ENCODE data around the gene CPNE2.
"Not testable (repeated sequence)": the region's sequence is repeated elsewhere in the genome, so short reads cannot be mapped to it uniquely, and the experiment has no call there.

Gene CPNE2

DNA sequence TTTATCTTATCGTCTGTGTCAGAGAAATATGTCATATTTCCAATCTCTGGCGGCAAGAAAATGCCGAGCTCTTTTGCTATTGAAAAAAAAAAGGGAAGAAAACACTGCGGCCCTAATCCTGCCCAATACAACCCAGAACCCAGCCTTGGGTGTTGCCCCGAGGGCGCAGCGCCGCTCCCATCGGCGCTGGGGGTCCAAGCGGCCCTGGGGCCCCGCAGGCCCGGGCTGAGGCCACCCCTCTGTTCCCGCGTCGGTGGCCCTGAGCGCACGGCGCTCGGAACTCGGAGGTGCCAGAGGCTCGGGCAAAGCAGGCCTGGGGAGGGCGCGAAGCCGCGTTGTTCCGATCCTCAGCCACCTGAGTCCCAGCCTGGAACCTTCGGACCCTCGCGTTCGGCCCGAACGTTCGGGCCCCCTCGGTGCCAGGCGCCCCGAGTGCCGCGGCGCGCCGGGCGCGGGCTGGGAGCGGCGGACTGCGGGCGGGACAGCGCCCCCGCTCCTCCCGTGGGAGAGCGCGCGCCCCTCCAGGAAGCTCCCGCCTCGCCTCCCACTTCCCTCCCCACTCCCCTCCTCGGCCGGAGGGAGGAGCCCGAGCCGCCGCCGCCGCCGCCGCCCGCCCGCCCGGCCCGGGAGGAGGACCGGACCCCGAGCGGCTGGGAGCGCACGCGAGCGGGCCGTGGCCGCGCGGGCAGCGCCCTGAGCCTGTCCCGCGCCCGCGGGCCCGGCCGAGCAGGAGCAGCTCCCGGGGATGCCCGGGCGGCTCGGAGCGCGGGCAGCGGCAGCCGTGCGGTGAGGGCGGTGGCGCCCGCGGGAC is at the start of gene CPNE2:
Gene CPNE2 (plus strand): TSS at position 609 of the 811 bp plus-strand sequence. CDS start 18,160 bp downstream, outside the sequence.
- peak; percentile 34 for DNase-seq

GRCh38 chr16:57043248-57043647 is 49.1 kb upstream of the CPNE2 start:
- DNase-seq, result no peak

GRCh38 chr16:57044931-57045693 is 47.3 kb upstream of the CPNE2 start:
- DNase-seq, result no peak

- DNase-seq, result no peak
Observed at GRCh38 chr16:57045694-57046381, 46.5 kb upstream of the CPNE2 start.

GRCh38 chr16:57048095-57048494 is 44.3 kb upstream of the CPNE2 start:
- DNase-seq, result no peak

GRCh38 chr16:57049678-57050077 is 42.7 kb upstream of the CPNE2 start:
- DNase-seq, result no peak

DNA sequence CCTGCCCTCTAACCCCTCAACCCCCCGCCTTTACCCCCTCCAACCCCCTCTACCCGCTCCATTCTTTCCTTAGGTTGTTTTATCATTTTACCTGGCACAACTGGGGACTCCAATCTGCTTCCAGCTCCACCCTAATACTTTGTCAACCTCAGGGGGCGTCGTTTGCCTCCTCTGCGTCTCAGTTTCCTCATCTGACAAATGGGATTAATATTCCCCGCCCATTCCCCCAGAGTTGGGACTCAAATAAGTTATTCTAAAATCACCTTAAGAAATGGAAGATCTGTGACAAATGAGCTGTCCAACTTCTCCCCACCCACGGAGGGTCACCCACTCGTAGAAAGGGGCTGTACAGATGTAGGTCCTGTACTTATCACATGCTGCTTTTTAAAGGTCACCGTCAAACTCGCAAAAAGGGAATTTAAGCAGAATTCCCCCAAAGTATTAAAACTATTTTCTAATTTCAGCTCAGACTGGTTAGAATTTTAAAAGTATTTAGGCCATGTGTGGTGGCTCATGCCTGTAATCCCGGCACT is 40.6 kb upstream of the CPNE2 start:
- DNase-seq, result no peak

GRCh38 chr16:57053206-57053605 is 39.2 kb upstream of the CPNE2 start:
- no peak for DNase-seq

DNA sequence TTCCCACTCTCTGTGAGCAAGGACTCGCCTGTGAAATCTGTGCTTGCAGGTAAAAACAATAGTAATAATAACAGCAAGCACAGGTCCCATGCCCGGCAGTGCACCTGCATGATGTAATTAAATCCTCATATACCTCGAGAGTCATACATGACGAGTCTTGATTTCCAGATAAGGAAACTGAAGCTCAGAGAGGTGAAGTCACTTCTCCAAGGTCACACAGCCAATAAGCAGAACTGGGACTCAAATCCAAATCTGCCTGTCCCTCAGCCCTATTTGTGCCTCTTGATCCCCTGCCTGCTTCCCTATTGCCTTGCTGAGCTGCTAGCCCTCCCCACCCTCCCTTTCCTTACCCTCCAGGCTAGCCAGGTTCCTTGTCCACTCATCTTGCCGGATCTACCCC is 38.0 kb upstream of the CPNE2 start:
- no peak for DNase-seq

- no peak for DNase-seq
Observed at GRCh38 chr16:57054771-57055170, 37.6 kb upstream of the CPNE2 start.

DNA sequence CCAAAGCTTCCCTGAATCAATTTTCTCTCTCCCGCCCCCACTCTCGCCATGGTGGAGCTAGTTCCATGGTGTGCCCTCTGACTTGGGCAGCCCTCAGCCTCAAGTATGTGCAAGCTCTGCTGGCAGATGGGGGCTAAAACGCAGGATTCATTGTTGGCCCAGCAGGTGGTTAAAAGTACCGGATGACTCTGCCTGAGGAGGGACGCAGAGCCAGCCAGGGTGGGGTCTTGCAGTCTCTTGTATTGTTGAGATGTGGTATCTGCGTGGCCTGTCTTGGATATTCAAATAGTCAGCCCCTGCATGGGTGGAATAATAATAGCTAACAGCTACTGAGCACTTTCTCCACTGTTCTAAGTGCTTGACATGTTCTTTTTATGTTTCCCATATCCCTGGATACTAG is 36.7 kb upstream of the CPNE2 start:
- DNase-seq, result no peak

GRCh38 chr16:57058291-57058861 is 34.0 kb upstream of the CPNE2 start:
- no peak for DNase-seq

DNA sequence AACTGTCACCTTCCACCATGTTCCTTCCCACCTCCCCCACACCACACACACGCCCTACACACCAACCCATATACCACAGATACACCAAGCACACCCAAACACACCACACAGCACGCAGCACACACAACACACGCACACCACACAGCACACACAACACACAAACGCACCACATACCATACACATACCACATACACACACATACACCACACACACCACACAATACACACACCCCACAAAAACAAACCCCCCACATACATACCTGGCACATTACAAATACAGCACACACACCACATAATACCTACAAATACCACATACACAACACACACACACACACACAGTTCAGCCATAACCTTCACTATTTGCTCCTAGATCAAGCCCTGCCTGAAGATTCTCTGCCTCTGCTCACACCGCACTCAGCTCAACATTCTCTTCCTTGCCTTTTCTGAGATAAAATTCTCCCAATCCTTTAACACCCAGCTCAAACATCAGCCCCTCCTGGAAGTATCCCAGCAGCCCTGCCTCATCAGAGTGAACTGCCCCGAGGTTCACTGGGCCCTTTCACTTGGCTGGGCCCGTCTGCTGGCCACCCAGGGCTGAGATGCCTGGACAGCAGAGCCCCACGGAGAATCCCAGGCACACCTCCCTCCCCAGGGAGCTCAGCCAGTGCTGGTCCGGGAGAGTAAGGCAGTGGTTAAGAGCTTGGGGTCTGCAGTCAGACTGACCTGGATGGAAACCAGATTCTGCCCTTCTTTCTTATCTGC is 31.9 kb upstream of the CPNE2 start:
- no peak for DNase-seq

DNA sequence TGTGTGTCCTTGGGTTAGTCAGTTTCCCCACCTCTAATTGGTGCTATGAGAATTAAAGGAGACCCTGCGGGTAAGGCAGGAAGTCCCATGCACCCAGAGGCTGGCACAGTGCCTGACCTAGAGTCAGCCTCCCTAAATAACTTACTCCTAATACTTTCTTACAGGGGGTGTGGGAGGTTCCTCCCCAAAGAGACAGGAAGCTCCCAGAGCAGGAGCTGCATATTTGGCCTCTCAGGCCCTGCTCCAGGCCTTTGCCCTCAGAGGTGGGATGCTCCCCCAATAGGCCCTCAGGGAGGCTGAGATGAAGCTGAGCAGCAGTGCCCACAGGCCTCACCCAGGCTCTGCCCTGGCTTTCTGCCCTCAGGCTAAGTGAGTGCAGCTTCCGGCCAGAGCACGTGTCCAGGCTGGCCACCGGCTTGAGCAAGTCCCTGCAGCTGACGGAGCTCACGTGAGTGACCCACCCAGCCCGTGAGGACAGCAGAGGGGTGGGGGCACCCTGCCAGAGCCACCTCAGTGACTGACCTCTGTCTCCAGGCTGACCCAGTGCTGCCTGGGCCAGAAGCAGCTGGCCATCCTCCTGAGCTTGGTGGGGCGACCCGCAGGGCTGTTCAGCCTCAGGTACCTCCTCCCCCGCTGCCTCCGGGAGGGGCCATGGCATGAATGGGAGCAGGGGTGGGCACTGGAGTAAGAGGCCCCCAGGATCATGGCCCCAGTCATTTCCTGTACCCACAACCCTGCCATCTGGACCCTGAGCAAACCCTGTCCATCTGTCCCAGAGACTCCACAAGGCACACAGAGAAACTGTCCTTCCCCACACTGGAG is 31.1 kb upstream of the CPNE2 start:
- DNase-seq, result no peak

- DNase-seq, result no peak
Observed at GRCh38 chr16:57062329-57062728, 30.1 kb upstream of the CPNE2 start.

DNA sequence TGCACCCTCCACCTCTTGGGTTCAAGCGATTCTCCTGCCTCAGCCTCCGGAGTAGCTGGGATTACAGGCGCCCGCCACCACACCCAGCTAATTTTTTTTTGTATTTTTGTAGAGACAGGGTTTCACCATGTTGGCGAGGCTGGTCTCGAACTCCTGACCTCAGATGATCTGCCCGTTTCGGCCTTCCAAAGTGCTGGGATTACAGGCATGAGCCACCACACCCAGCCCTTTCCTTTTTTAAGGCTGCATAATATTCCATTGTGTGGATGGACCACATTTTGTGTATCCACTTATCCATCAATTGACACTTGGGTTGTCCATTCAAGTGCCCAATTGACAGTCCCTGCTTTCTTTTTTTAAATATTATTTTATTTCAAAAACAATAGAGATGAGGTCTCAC is 29.2 kb upstream of the CPNE2 start:
- DNase-seq, result not testable (repeated sequence)

DNA sequence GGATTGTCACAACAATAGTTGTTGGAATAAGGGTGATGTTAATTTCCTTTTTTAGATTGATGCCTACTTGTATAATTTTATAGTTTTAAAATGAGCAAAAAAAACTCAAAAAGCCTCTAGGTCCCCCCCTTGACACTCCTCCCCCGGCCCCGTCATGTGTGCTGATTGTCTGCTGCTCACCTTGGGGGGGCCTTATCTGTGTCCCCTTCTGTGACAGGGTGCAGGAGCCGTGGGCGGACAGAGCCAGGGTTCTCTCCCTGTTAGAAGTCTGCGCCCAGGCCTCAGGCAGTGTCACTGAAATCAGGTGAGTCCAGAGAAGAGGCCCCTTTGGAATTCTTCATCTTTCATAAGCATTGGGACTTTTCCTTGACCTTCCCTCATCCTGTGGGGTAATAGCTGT is 27.4 kb upstream of the CPNE2 start:
- no peak for DNase-seq

- no peak for DNase-seq
Observed at GRCh38 chr16:57066625-57067024, 25.8 kb upstream of the CPNE2 start.

GRCh38 chr16:57067347-57067746 is 25.0 kb upstream of the CPNE2 start:
- DNase-seq, result no peak

DNA sequence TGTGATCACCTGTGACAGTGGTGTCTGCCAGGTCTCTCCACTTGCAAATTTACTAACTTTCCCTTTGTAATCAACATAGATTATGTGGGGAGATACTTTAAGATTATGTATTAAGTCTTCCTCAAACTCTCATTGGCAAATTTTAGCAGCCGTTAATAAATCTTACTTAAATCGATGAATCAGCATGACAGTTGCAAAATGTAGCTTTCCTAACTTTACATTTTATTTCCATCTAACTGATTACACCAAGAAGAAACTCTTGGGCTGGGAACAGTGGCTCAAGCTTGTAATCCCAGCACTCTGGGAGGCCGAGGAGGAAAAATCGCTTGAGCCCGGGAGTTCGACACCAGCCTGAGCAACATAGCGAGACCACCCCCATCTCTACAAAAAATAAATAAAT is 23.3 kb upstream of the CPNE2 start:
- DNase-seq, result no peak

- no peak for DNase-seq
Observed at GRCh38 chr16:57069635-57070370, 22.6 kb upstream of the CPNE2 start.
